Parathyroid adenoma (tissue), 2 donors: ENCODE measurements around the gene CEP350.

Source experiments
- H2AFZ ChIP-seq: fragments of 300-600 bp; sonication (generic); one replicate; pipeline ENCODE4 v1.7.0; 2017; ENCODE audit warnings: antibody characterized with exemption, mild to moderate bottlenecking
- H3K27ac ChIP-seq: fragments of 300-600 bp; sonication (generic); one replicate; pipeline ENCODE4 v1.7.0; 2017
- H3K27me3 ChIP-seq: fragments of 300-600 bp; sonication (generic); one replicate; pipeline ENCODE4 v1.7.0; 2017; ENCODE audit warnings: low read length; ENCODE audit not compliant: control insufficient read depth, insufficient read depth
- H3K36me3 ChIP-seq: fragments of 300-600 bp; sonication (generic); one replicate; pipeline ENCODE4 v1.7.0; 2017; ENCODE audit warnings: low read length; ENCODE audit not compliant: control insufficient read depth, insufficient read depth
- H3K4me1 ChIP-seq: fragments of 300-600 bp; sonication (generic); one replicate; pipeline ENCODE4 v1.7.0; 2017; ENCODE audit warnings: control low read depth
- H3K4me2 ChIP-seq: fragments of 300-600 bp; sonication (generic); one replicate; pipeline ENCODE4 v1.7.0; 2017; ENCODE audit warnings: low read length
- H3K4me3 ChIP-seq: fragments of 300-600 bp; sonication (generic); one replicate; pipeline ENCODE4 v1.7.0; 2017; ENCODE audit warnings: low read depth, low read length
- H3K79me2 ChIP-seq: fragments of 300-600 bp; sonication (generic); one replicate; pipeline ENCODE4 v1.7.0; 2017; ENCODE audit warnings: control low read depth
- H3K9ac ChIP-seq: fragments of 300-600 bp; sonication (generic); one replicate; pipeline ENCODE4 v1.7.0; 2017; ENCODE audit warnings: mild to moderate bottlenecking
- H3K9me3 ChIP-seq: fragments of 300-600 bp; sonication (generic); one replicate; pipeline ENCODE4 v1.7.0; 2017; ENCODE audit warnings: low read length; ENCODE audit not compliant: control insufficient read depth
- TF ChIP-seq, protein P1 (sequence below): fragments of 300-600 bp; sonication (generic); IDR thresholded peaks from one replicate; pipeline ENCODE4 v1.7.0; 2017; ENCODE audit warnings: antibody characterized with exemption, mild to moderate bottlenecking
- donor health status: primary hyperparathyroidism.

The CEP350 gene

DNA sequence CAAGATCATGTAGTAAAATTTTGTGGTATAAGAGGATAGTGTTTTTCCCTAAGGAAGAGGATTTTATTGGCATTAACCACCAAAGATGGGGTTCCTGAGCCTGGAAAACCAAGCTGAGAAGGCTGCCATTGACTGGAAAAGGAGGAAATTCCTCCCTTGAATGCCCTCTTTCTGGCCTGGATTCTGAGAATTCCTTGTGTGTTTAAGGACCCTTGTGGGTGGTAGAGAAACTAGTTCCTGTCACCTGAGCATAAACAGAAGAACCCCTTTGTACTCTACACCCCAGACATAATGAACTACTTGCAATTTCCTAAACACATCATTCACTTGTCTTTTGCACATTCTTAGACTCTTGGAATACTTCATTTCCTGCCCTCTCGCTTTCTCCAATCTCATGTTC is 33.1 kb upstream of the CEP350 start:
- Histone ChIP-seq H3K4me3 (no peak overlapping the region), H3K4me1 (no peaks in the 10 kb centered on the region), H3K9ac (no peak overlapping the region), H3K79me2 (no peaks in the 10 kb centered on the region), H3K9me3 (no peaks in the 10 kb centered on the region), H3K4me2 (no peak overlapping the region), H3K27me3 (no peaks in the 10 kb centered on the region), H2AFZ (no peak overlapping the region), H3K27ac (no peak overlapping the region), H3K36me3 (no peaks in the 10 kb centered on the region)
- TF ChIP-seq, protein P1, sequence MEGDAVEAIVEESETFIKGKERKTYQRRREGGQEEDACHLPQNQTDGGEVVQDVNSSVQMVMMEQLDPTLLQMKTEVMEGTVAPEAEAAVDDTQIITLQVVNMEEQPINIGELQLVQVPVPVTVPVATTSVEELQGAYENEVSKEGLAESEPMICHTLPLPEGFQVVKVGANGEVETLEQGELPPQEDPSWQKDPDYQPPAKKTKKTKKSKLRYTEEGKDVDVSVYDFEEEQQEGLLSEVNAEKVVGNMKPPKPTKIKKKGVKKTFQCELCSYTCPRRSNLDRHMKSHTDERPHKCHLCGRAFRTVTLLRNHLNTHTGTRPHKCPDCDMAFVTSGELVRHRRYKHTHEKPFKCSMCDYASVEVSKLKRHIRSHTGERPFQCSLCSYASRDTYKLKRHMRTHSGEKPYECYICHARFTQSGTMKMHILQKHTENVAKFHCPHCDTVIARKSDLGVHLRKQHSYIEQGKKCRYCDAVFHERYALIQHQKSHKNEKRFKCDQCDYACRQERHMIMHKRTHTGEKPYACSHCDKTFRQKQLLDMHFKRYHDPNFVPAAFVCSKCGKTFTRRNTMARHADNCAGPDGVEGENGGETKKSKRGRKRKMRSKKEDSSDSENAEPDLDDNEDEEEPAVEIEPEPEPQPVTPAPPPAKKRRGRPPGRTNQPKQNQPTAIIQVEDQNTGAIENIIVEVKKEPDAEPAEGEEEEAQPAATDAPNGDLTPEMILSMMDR, result no peak

DNA sequence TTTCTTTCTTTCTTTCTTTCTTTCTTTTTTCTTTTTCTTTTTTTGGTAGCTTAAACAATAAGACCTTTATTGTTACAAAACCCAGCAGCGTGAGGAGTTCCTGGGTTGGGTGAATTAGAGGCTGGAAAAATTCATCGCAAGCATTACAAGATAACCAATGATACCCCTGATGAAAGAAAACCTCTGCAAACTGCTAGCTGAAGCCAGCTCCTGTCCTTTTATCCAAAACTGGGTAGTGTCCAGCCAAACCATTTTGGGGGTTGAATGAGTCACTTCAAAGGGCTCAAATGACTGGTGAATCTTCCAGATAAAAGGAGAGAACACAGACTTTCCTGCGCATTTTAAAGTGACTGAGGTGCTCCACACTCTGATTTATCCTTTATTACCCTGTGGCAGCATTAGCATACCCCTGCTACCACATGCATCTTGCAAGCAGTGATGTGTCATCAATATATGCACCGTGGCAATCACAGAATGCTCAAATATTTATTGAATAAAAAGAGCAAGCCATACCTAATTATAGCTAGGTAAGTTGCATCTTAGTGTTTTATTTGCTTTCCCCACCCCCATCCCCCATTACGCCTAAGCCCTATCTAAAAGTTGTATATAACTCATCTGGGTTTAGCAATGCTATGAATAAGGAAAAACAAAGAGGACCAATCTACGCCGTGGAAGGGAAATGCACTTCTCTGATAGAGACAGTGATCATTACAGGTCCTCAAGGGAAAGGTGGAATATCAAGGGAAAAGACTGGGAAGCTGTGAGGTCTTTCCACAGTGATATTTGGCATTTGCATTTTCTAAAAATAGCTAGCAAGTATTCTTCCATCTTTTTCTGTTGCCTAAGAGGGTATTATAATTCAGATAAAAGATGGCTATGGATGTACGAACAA is 32.4 kb upstream of the CEP350 start:
- H3K4me1 ChIP-seq, result no peaks in the 10 kb centered on the region
- H3K9me3 ChIP-seq, result no peaks in the 10 kb centered on the region
- no peak overlapping the region for H3K4me2 ChIP-seq
- no peak overlapping the region for H3K9ac ChIP-seq
- H3K4me3 ChIP-seq, result no peak overlapping the region
- H3K27ac ChIP-seq, result no peak overlapping the region
- H3K27me3 ChIP-seq, result no peaks in the 10 kb centered on the region
- no peaks in the 10 kb centered on the region for H3K36me3 ChIP-seq
- TF ChIP-seq, protein P1, result no peak
- H2AFZ ChIP-seq, result no peak overlapping the region
- no peaks in the 10 kb centered on the region for H3K79me2 ChIP-seq

DNA sequence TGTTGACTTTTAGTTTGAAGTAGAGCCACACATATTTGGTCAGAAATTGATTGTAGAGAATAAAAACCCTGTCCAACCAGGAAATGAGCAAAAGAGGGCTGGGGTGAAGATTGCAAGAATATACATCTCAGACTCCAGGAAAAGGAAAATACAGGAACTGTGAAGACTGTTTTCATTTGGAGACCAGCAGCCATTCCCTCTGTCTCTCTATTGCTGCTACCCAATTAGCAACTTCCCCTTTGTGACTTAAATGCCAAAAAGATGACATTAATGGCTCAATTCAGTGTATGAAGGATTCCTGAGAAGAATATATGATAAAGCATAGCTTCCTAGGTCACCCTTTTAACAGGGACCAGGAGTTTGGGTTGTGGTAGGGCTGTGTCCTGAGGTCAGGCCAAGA is 31.6 kb upstream of the CEP350 start:
- Histone ChIP-seq H2AFZ (no peak overlapping the region), H3K27ac (no peak overlapping the region), H3K79me2 (no peaks in the 10 kb centered on the region), H3K9ac (no peak overlapping the region), H3K4me1 (no peaks in the 10 kb centered on the region), H3K36me3 (no peaks in the 10 kb centered on the region), H3K4me3 (no peak overlapping the region), H3K27me3 (no peaks in the 10 kb centered on the region), H3K4me2 (no peak overlapping the region), H3K9me3 (no peaks in the 10 kb centered on the region)
- TF ChIP-seq, protein P1, result no peak

DNA sequence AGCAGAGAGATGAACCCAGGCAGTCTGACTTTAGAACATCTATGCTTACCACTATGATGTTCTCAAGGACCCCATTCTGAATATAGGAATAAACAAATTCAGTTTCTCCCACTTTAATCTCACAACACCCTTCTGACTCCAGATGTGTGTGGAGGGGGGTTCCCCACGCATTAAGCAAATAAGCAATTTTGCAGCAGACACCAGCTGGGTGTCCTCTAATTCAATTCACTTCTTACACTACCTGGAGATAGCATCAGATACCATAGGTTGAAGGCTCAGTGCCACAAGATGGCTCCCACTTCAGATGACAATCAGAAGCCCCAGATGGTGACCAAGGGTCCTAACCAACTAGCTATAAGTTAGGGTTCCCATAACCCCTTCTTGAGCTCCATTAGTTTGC is 30.3 kb upstream of the CEP350 start:
- Histone ChIP-seq H3K4me3 (no peak overlapping the region), H3K79me2 (no peaks in the 10 kb centered on the region), H3K27me3 (no peaks in the 10 kb centered on the region), H2AFZ (no peak overlapping the region), H3K9me3 (no peaks in the 10 kb centered on the region), H3K36me3 (no peaks in the 10 kb centered on the region), H3K27ac (no peak overlapping the region), H3K4me2 (no peak overlapping the region), H3K9ac (no peak overlapping the region), H3K4me1 (no peaks in the 10 kb centered on the region)
- TF ChIP-seq, protein P1, result no peak

DNA sequence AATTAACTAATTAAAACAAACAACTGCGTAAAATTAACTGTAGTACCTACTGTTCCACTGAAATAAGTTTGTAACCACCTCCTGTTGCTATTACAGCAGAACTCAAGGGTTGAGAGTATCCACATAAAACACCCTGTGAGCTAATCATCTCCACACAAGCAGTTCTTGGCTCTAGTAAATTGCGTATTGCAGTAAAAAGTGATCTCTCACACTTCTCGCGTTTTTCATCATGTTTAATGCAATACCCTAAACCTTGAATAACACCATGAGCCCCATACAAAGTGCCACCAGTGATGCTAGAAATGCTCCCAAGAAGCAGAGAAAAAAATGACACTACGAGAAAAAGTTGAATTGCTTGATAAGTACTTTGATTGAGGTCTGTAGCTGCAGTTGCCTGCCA is 29.3 kb upstream of the CEP350 start:
- H3K9me3 ChIP-seq, result no peaks in the 10 kb centered on the region
- no peaks in the 10 kb centered on the region for H3K79me2 ChIP-seq
- TF ChIP-seq, protein P1, result no peak
- no peak overlapping the region for H3K4me3 ChIP-seq
- no peaks in the 10 kb centered on the region for H3K4me1 ChIP-seq
- H3K4me2 ChIP-seq, result no peak overlapping the region
- H3K27me3 ChIP-seq, result no peaks in the 10 kb centered on the region
- H3K27ac ChIP-seq, result no peak overlapping the region
- no peak overlapping the region for H3K9ac ChIP-seq
- H2AFZ ChIP-seq, result no peak overlapping the region
- H3K36me3 ChIP-seq, result no peaks in the 10 kb centered on the region
